GM06990 (cell line): Measurements from ENCODE around the gene DMAC2.
A peak's percentile ranks its signal among the peaks of the same experiment; 100 is the strongest.

Source experiments
- DNase-seq: peaks from one replicate; pipeline ENCODE4 v3.0.0-alpha.2; 2011; ENCODE audit not compliant: insufficient read length; ENCODE audit errors: extremely low read depth
- H3K27me3 ChIP-seq: replicated peaks from 2 replicates; pipeline ENCODE4 v1.6.0; 2011; ENCODE audit warnings: low read length; ENCODE audit not compliant: control insufficient read depth, insufficient read depth
- H3K36me3 ChIP-seq: 2 replicates; pipeline ENCODE4 v1.5.1; 2011; ENCODE audit warnings: low read length; ENCODE audit not compliant: control insufficient read depth, insufficient read depth
- H3K4me3 ChIP-seq: replicated peaks from 2 replicates; pipeline ENCODE4 v1.5.1; 2011; ENCODE audit warnings: low read depth, mild to moderate bottlenecking, control low read depth, low read length
- CTCF ChIP-seq: IDR thresholded peaks from 2 replicates; pipeline ENCODE4 v1.5.1; 2011; ENCODE audit warnings: low read length, control low read depth, mild to moderate bottlenecking, inconsistent platforms; ENCODE audit not compliant: insufficient read depth, poor library complexity, severe bottlenecking

DMAC2 gene

GRCh38 chr19:41430922-41431321 lies 8.8 kb downstream of the DMAC2 start:
- Histone ChIP-seq H3K36me3 (peaks cover 19% of the 10 kb centered on the region), H3K4me3 (no peak overlapping the region), H3K27me3 (no peaks in the 10 kb centered on the region)
- DNase-seq: no peak
- TF ChIP-seq CTCF: no peak

GRCh38 chr19:41428481-41428859 lies 11.2 kb downstream of the DMAC2 start:
- H3K36me3 ChIP-seq: peaks cover 26% of the 10 kb centered on the region
- no peak for DNase-seq
- H3K4me3 ChIP-seq: no peak overlapping the region
- H3K27me3 ChIP-seq: no peaks in the 10 kb centered on the region
- no peak for TF ChIP-seq CTCF

- H3K27me3 ChIP-seq: no peaks in the 10 kb centered on the region
- peak overlapping the region; percentile 30 for H3K4me3 ChIP-seq
- DNase-seq: peak; percentile 40
- TF ChIP-seq CTCF: no peak
- peaks cover 26% of the 10 kb centered on the region for H3K36me3 ChIP-seq
Measured at GRCh38 chr19:41427647-41428480, 11.8 kb downstream of the DMAC2 start.

- Histone ChIP-seq H3K27me3 (no peaks in the 10 kb centered on the region), H3K36me3 (peaks cover 24% of the 10 kb centered on the region), H3K4me3 (peak within 1 kb of the TSS; percentile 30)
- peak; percentile 51 for DNase-seq
- TF ChIP-seq CTCF: no peak
Measured at GRCh38 chr19:41426952-41427646, 12.6 kb downstream of the DMAC2 start, which contains the start of gene B3GNT8. B3GNT8 (minus strand) TSS chr19:41427374; CDS start chr19:41426778, 596 bp downstream.

- Histone ChIP-seq H3K27me3 (no peaks in the 10 kb centered on the region), H3K36me3 (peaks cover 20% of the 10 kb centered on the region), H3K4me3 (no peak overlapping the region)
- no peak for DNase-seq
- TF ChIP-seq CTCF: no peak
Measured at GRCh38 chr19:41426116-41426841, 13.4 kb downstream of the DMAC2 start.
